ENCODE measurements around the gene CYB561D2. TPM values are rescaled to one million over a fixed set of nuclear protein-coding genes. Genes with fewer than 3 reads are reported as not detected.
A peak's percentile ranks its signal among the peaks of the same experiment; 100 is the strongest.

Gene CYB561D2, protein sequence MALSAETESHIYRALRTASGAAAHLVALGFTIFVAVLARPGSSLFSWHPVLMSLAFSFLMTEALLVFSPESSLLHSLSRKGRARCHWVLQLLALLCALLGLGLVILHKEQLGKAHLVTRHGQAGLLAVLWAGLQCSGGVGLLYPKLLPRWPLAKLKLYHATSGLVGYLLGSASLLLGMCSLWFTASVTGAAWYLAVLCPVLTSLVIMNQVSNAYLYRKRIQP
- polyA plus RNA-seq (2013, experiment 1 of 2) = 13.5 TPM
- polyA plus RNA-seq (2013, experiment 2 of 2) = 13.5 TPM

- Histone ChIP-seq H4K8ac (ENCODE audit: low read length) (peak within 1 kb of the TSS; percentile 93), H3K4me1 (ENCODE audit: control insufficient read depth, insufficient read depth, low read depth, low read length) (peaks cover 38% of the 10 kb centered on the region), H3K27ac (ENCODE audit: low read length, poor library complexity, severe bottlenecking) (peak within 1 kb of the TSS; percentile 91), H3K23ac (ENCODE audit: low read length in 2 of 2) (no peak within 1 kb of the TSS), H3K18ac (ENCODE audit: low read depth in 1 of 2, low read length in 2 of 2) (peak within 1 kb of the TSS; percentile 90 to 99), H4K91ac (ENCODE audit: low read length) (peak within 1 kb of the TSS; percentile 85), H3K4me3 (ENCODE audit: insufficient read depth in 1 of 2, low read depth in 1 of 2, low read length in 2 of 2) (peak within 1 kb of the TSS; percentile 87 to 96), H2AFZ (ENCODE audit: low read depth, low read length) (peak within 1 kb of the TSS; percentile 95), H3K9me3 (ENCODE audit: control insufficient read depth, low read length) (no peaks in the 10 kb centered on the region), H3K4me2 (ENCODE audit: low read length, poor library complexity, severe bottlenecking) (peak within 1 kb of the TSS; percentile 72), H3K36me3 (ENCODE audit: control insufficient read depth in 1 of 2, insufficient read depth in 2 of 2, low read depth in 1 of 2, low read length in 2 of 2) (peaks cover 50 to 51% of the 10 kb centered on the region in 2 experiments), H2BK12ac (ENCODE audit: low read length in 2 of 2) (peak within 1 kb of the TSS in 1 of 2 experiments; percentile 91), H2BK5ac (ENCODE audit: low read depth, low read length, poor library complexity, severe bottlenecking) (peak within 1 kb of the TSS; percentile 84), H3K4ac (ENCODE audit: low read depth in 1 of 2, low read length in 2 of 2) (peak within 1 kb of the TSS; percentile 69 to 90), H2BK15ac (ENCODE audit: low read depth, poor library complexity, severe bottlenecking) (no peak within 1 kb of the TSS), H3K9ac (ENCODE audit: low read length) (peak within 1 kb of the TSS; percentile 90), H2AK5ac (ENCODE audit: low read length, severe bottlenecking) (peak within 1 kb of the TSS; percentile 27), H3K27me3 (ENCODE audit: control insufficient read depth in 1 of 2, insufficient read depth in 1 of 2, low read length in 2 of 2) (no peaks in the 10 kb centered on the region), H2BK120ac (ENCODE audit: low read depth, low read length) (no peak within 1 kb of the TSS), H3K79me1 (replicated peaks; ENCODE audit: low read length, poor library complexity, severe bottlenecking) (peaks cover 43% of the 10 kb centered on the region), H3K14ac (ENCODE audit: low read length in 2 of 2) (peak within 1 kb of the TSS in 1 of 2 experiments; percentile 98)
- DNase-seq = peak; percentile 96
- WGBS = 1% methylated on average over 64 of the region's 64 CpGs
Observed at GRCh38 chr3:50350527-50351322, at the start of gene CYB561D2, which contains the start of gene NPRL2. TSS of gene CYB561D2 (plus strand) at chr3:50350862. CDS start at chr3:50351434, 572 bp downstream. TSS of gene NPRL2 (minus strand) at chr3:50350775. CDS start at chr3:50350652, 123 bp downstream.

DNA sequence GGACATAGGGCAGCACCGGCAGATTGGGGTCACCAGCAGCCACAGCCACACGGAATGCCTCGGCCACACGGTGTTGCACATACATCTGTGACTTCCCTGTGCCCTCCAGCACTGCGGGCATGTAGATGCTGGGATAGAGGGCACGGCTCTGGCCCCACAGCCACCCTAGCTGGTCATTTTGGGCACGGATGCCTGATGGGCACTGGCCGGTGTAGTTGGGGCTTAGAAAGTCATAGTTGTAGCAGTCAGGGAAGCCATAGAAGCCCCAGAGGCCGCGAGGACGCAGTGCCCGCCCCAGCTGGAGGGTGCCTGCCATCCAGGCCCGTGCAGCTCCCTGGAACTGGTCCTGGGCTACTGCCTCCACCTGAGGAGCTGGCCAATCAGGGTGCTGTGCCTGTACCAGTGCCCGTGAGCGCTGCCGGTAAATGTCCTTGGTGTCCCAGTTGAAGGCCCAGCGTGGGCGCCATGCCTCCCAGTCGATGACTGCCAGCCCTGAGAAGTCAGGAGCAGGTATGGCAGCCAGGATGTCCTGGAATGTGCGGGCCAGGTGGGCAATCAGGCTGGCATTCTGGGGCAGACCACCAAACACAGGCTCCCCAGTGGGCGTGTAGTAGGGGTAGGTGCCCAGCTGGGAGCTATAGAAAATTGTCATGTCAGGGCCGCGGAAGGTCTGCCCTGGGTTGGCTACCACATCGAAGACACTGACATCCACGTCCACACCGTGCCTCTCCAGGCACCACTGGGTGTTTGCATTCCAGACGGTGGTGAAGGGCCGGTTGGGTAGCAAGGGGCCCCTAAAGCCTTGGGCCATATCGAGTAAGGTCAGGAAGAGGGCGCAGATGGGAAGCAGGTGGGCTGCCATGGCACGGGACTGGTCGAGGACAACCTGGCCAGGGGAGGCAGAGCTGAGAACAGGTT lies 48.3 kb upstream of the CYB561D2 start:
- no peak overlapping the region for H2AFZ ChIP-seq (ENCODE audit: low read depth, low read length)
- no peak overlapping the region for H3K4me3 ChIP-seq (ENCODE audit: insufficient read depth in 1 of 2, low read depth in 1 of 2, low read length in 2 of 2)
- H2BK5ac ChIP-seq (ENCODE audit: low read depth, low read length, poor library complexity, severe bottlenecking) = no peak overlapping the region
- H3K27me3 ChIP-seq (ENCODE audit: control insufficient read depth in 1 of 2, insufficient read depth in 1 of 2, low read length in 2 of 2) = no peaks in the 10 kb centered on the region
- no peak overlapping the region for H3K4me2 ChIP-seq (ENCODE audit: low read length, poor library complexity, severe bottlenecking)
- H3K27ac ChIP-seq (ENCODE audit: low read length, poor library complexity, severe bottlenecking) = no peak overlapping the region
- H3K9ac ChIP-seq (ENCODE audit: low read length) = no peak overlapping the region
- peaks cover 0 to 4% of the 10 kb centered on the region in 2 experiments for H3K36me3 ChIP-seq (ENCODE audit: control insufficient read depth in 1 of 2, insufficient read depth in 2 of 2, low read depth in 1 of 2, low read length in 2 of 2)
- H2BK12ac ChIP-seq (ENCODE audit: low read length in 2 of 2) = peak overlapping the region in 1 of 2 experiments; percentile 21
- 97% methylated on average over 32 of the region's 32 CpGs for WGBS
- H2BK15ac ChIP-seq (ENCODE audit: low read depth, poor library complexity, severe bottlenecking) = no peak overlapping the region
- peak overlapping the region; percentile 5 for H4K8ac ChIP-seq (ENCODE audit: low read length)
- peak overlapping the region in 1 of 2 experiments; percentile 55 for H3K14ac ChIP-seq (ENCODE audit: low read length in 2 of 2)
- H2BK120ac ChIP-seq (ENCODE audit: low read depth, low read length) = no peak overlapping the region
- DNase-seq = no peak
- H3K23ac ChIP-seq (ENCODE audit: low read length in 2 of 2) = no peak overlapping the region
- H2AK5ac ChIP-seq (ENCODE audit: low read length, severe bottlenecking) = peak overlapping the region; percentile 23
- H3K9me3 ChIP-seq (ENCODE audit: control insufficient read depth, low read length) = no peaks in the 10 kb centered on the region
- peak overlapping the region; percentile 47 for H4K91ac ChIP-seq (ENCODE audit: low read length)
- H3K4me1 ChIP-seq (ENCODE audit: control insufficient read depth, insufficient read depth, low read depth, low read length) = peaks cover 36% of the 10 kb centered on the region
- peaks cover 12% of the 10 kb centered on the region for H3K79me1 ChIP-seq (replicated peaks; ENCODE audit: low read length, poor library complexity, severe bottlenecking)
- H3K18ac ChIP-seq (ENCODE audit: low read depth in 1 of 2, low read length in 2 of 2) = no peak overlapping the region
- no peak overlapping the region for H3K4ac ChIP-seq (ENCODE audit: low read depth in 1 of 2, low read length in 2 of 2)

DNA sequence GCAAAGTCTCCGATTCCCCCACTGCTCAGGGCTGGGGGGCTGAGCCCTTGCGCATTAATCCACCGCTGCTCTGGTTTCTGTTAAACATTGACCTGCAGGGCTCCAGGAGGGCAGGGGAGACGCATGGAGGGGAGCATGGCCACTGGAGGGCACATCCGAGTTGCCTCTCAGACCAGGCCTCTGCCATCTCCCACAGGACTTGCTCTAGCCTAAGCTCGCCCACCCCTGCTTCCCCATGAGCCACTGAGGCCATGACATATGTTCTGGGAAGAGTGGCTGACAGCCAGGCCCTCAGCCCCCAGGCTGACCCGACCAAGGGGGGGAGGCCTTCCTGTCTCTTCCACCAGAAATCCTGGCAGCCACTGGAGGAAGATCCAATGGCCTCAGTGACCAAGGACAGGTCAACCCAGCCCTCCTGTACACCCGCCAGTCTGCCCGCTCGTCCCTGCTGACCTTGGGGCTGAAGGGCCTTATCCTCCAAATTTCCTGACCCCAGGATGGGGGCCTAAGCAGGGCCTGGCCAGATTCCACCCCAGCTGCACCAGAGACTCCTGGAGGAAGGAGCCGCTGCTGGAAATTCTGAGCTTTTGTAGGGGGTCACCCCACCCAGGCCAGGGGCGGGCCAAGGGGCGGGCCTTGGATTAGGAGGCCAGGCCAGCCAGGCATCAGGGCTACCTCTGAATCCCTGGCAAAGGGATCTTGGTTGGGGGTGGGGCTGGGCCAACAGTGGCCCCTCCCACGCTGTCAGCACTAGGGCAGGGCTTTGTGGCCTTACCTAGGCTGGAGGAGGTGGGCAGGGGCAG lies 47.4 kb upstream of the CYB561D2 start, which contains the start of gene HYAL1:
Gene HYAL1 (minus strand): TSS at position 562 of the 803 bp plus-strand sequence. CDS start 618 bp downstream, outside the sequence.
- H3K4me3 ChIP-seq (ENCODE audit: insufficient read depth in 1 of 2, low read depth in 1 of 2, low read length in 2 of 2) = no peak within 1 kb of the TSS
- no peaks in the 10 kb centered on the region for H3K27me3 ChIP-seq (ENCODE audit: control insufficient read depth in 1 of 2, insufficient read depth in 1 of 2, low read length in 2 of 2)
- no peak within 1 kb of the TSS for H2BK15ac ChIP-seq (ENCODE audit: low read depth, poor library complexity, severe bottlenecking)
- H3K27ac ChIP-seq (ENCODE audit: low read length, poor library complexity, severe bottlenecking) = no peak within 1 kb of the TSS
- H2BK12ac ChIP-seq (ENCODE audit: low read length in 2 of 2) = peak within 1 kb of the TSS in 1 of 2 experiments; percentile 21
- H3K18ac ChIP-seq (ENCODE audit: low read depth in 1 of 2, low read length in 2 of 2) = no peak within 1 kb of the TSS
- H3K23ac ChIP-seq (ENCODE audit: low read length in 2 of 2) = no peak within 1 kb of the TSS
- peak within 1 kb of the TSS; percentile 59 for H2AK5ac ChIP-seq (ENCODE audit: low read length, severe bottlenecking)
- H3K36me3 ChIP-seq (ENCODE audit: control insufficient read depth in 1 of 2, insufficient read depth in 2 of 2, low read depth in 1 of 2, low read length in 2 of 2) = no peaks in the 10 kb centered on the region
- H4K8ac ChIP-seq (ENCODE audit: low read length) = no peak within 1 kb of the TSS
- no peak within 1 kb of the TSS for H3K14ac ChIP-seq (ENCODE audit: low read length in 2 of 2)
- H3K9ac ChIP-seq (ENCODE audit: low read length) = peak within 1 kb of the TSS; percentile 22
- DNase-seq = no peak
- no peak within 1 kb of the TSS for H2AFZ ChIP-seq (ENCODE audit: low read depth, low read length)
- H4K91ac ChIP-seq (ENCODE audit: low read length) = no peak within 1 kb of the TSS
- H3K4me2 ChIP-seq (ENCODE audit: low read length, poor library complexity, severe bottlenecking) = no peak within 1 kb of the TSS
- WGBS = 80% methylated on average over 14 of the region's 14 CpGs
- H3K4me1 ChIP-seq (ENCODE audit: control insufficient read depth, insufficient read depth, low read depth, low read length) = peaks cover 34% of the 10 kb centered on the region
- H2BK120ac ChIP-seq (ENCODE audit: low read depth, low read length) = no peak within 1 kb of the TSS
- H3K9me3 ChIP-seq (ENCODE audit: control insufficient read depth, low read length) = no peaks in the 10 kb centered on the region
- H3K79me1 ChIP-seq (replicated peaks; ENCODE audit: low read length, poor library complexity, severe bottlenecking) = peaks cover 9% of the 10 kb centered on the region
- H2BK5ac ChIP-seq (ENCODE audit: low read depth, low read length, poor library complexity, severe bottlenecking) = no peak within 1 kb of the TSS
- H3K4ac ChIP-seq (ENCODE audit: low read depth in 1 of 2, low read length in 2 of 2) = no peak within 1 kb of the TSS

Data from mesenchymal stem cell (in vitro differentiated cells and primary cell).